Measurements from ENCODE around the gene RBP3.

DNA sequence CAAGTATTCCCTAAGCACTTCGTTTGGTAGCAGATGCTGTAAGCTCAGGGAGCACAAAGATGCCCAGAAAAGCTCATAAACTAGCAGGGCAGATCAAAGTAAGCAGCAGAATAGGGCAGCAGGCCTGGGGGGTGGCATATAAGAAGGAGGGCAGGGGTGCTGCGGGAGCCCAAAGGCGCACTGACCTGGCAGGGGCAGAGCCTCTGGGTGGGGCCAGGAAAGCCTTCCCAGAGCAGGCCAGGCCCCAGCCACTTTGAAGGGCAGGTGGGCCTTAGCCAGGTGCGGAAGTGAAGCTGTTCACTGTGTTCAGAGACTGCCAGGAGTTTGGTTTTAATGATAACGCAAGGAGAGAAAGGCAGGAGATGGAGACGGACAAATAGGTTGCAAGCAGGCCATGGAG lies 44.3 kb upstream of the RBP3 start:
- TF ChIP-seq, protein P1, sequence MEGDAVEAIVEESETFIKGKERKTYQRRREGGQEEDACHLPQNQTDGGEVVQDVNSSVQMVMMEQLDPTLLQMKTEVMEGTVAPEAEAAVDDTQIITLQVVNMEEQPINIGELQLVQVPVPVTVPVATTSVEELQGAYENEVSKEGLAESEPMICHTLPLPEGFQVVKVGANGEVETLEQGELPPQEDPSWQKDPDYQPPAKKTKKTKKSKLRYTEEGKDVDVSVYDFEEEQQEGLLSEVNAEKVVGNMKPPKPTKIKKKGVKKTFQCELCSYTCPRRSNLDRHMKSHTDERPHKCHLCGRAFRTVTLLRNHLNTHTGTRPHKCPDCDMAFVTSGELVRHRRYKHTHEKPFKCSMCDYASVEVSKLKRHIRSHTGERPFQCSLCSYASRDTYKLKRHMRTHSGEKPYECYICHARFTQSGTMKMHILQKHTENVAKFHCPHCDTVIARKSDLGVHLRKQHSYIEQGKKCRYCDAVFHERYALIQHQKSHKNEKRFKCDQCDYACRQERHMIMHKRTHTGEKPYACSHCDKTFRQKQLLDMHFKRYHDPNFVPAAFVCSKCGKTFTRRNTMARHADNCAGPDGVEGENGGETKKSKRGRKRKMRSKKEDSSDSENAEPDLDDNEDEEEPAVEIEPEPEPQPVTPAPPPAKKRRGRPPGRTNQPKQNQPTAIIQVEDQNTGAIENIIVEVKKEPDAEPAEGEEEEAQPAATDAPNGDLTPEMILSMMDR (tag by site-specific recombination; IDR thresholded peaks at IDR 0.05), result no peak
- no peak for TF ChIP-seq ZNF560 (tag by site-specific recombination; IDR thresholded peaks at IDR 0.05; ENCODE audit: borderline replicate concordance)
- TF ChIP-seq, protein P2, sequence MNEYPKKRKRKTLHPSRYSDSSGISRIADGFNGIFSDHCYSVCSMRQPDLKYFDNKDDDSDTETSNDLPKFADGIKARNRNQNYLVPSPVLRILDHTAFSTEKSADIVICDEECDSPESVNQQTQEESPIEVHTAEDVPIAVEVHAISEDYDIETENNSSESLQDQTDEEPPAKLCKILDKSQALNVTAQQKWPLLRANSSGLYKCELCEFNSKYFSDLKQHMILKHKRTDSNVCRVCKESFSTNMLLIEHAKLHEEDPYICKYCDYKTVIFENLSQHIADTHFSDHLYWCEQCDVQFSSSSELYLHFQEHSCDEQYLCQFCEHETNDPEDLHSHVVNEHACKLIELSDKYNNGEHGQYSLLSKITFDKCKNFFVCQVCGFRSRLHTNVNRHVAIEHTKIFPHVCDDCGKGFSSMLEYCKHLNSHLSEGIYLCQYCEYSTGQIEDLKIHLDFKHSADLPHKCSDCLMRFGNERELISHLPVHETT (tag by site-specific recombination; IDR thresholded peaks at IDR 0.05), result no peak
- TF ChIP-seq ZBTB7A (tag by site-specific recombination; IDR thresholded peaks at IDR 0.05; ENCODE audit: low read depth), result no peak
- no peak for TF ChIP-seq ZNF350 (tag by site-specific recombination; IDR thresholded peaks at IDR 0.05)
- TF ChIP-seq ZNF621 (tag by site-specific recombination; IDR thresholded peaks at IDR 0.05), result no peak
- no peak for TF ChIP-seq ZNF114 (tag by site-specific recombination; IDR thresholded peaks at IDR 0.05)
- TF ChIP-seq EGR2 (tag by site-specific recombination; IDR thresholded peaks at IDR 0.05; ENCODE audit: low read depth), result no peak
- no peak for TF ChIP-seq ZNF623 (tag by site-specific recombination; IDR thresholded peaks at IDR 0.05)
- TF ChIP-seq ZNF624 (tag by site-specific recombination; IDR thresholded peaks at IDR 0.05), result no peak
- TF ChIP-seq ZNF266 (tag by site-specific recombination; IDR thresholded peaks at IDR 0.05; ENCODE audit: low read depth), result no peak
- TF ChIP-seq, protein P3, sequence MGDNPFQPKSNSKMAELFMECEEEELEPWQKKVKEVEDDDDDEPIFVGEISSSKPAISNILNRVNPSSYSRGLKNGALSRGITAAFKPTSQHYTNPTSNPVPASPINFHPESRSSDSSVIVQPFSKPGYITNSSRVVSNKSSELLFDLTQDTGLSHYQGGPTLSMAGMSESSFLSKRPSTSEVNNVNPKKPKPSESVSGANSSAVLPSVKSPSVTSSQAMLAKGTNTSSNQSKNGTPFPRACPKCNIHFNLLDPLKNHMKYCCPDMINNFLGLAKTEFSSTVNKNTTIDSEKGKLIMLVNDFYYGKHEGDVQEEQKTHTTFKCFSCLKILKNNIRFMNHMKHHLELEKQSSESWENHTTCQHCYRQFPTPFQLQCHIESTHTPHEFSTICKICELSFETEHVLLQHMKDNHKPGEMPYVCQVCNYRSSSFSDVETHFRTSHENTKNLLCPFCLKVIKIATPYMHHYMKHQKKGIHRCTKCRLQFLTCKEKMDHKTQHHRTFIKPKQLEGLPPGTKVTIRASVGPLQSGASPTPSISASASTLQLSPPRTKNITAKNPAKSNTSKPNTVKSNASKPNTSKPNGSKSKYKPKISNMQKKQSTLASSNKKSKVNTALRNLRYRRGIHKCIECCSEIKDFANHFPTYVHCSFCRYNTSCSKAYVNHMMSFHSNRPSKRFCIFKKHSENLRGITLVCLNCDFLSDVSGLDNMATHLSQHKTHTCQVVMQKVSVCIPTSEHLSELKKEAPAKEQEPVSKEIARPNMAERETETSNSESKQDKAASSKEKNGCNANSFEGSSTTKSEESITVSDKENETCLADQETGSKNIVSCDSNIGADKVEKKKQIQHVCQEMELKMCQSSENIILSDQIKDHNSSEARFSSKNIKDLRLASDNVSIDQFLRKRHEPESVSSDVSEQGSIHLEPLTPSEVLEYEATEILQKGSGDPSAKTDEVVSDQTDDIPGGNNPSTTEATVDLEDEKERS (tag by site-specific recombination; IDR thresholded peaks at IDR 0.05), result no peak
- no peak for TF ChIP-seq ZBTB17 (tag by site-specific recombination; IDR thresholded peaks at IDR 0.05)
- TF ChIP-seq ZNF239 (tag by site-specific recombination; IDR thresholded peaks at IDR 0.05), result no peak

Data from HEK293 (cell line).